ENCODE measurements around the gene MPZL2. TPM values are rescaled to one million over a fixed set of nuclear protein-coding genes. Genes with fewer than 3 reads are reported as not detected.
A peak's percentile ranks its signal among the peaks of the same experiment; 100 is the strongest.

Gene MPZL2
- total and polyA plus RNA-seq, 9 of the 15 experiments (the other 6 are each of a cell fraction or from before 2014, with no cell fraction given), result 0.09 to 0.28 (median 0.18) TPM; not detected in 2

- TF ChIP-seq RERE (CRISPR knock-in tag; IDR thresholded peaks at IDR 0.05; ENCODE audit: borderline replicate concordance) (no peak), TRIM25 (IDR thresholded peaks at IDR 0.05; ENCODE audit: borderline replicate concordance) (no peak), GMEB1 (CRISPR knock-in tag; IDR thresholded peaks at IDR 0.05) (no peak), HDAC6 (IDR thresholded peaks at IDR 0.05; ENCODE audit: low read depth, low read length) (no peak), SRSF9 (IDR thresholded peaks at IDR 0.05; ENCODE audit: borderline replicate concordance, low read depth, low read length) (no peak), RCOR1 (IDR thresholded peaks at IDR 0.05; ENCODE audit: borderline replicate concordance in 1 of 2, low read depth in 2 of 2, low read length in 2 of 2) (peak; percentile 97 to 100), ZFP36 (IDR thresholded peaks at IDR 0.05; ENCODE audit: low read depth, low read length, partially characterized antibody) (peak; percentile 33), MTA1 (IDR thresholded peaks at IDR 0.05; ENCODE audit: borderline replicate concordance) (peak; percentile 94), FOXJ3 (CRISPR knock-in tag; IDR thresholded peaks at IDR 0.05) (no peak), DIDO1 (tag; IDR thresholded peaks at IDR 0.05; ENCODE audit: low read depth) (0 out of 2 replicates have a peak, but pooled peaks have one; percentile 37), MNT (conservative IDR thresholded peaks at IDR 0.05) (peak; percentile 36 to 67; a peak in 2 of 4 replicates), ZNF384 (IDR thresholded peaks at IDR 0.05; ENCODE audit: low read depth, low read length) (0 out of 2 replicates have a peak, but pooled peaks have one; percentile 20), SMAD4 (CRISPR knock-in tag; conservative IDR thresholded peaks at IDR 0.05) (peak; percentile 79; the same call in 1 of the 2 replicates)
Measured at GRCh38 chr11:118240999-118241763, 22.9 kb downstream of the MPZL2 start (continued).

All from K562 (cell line).